ENCODE results near the gene IDI2. TPM values are rescaled to one million over a fixed set of nuclear protein-coding genes. Genes with fewer than 3 reads are reported as not detected.
"Not testable (repeated sequence)": the region's sequence is repeated elsewhere in the genome, so short reads cannot be mapped to it uniquely, and the experiment has no call there.

IDI2 gene
- total RNA-seq, 1 experiment from 2014 or later, result not detected

DNA sequence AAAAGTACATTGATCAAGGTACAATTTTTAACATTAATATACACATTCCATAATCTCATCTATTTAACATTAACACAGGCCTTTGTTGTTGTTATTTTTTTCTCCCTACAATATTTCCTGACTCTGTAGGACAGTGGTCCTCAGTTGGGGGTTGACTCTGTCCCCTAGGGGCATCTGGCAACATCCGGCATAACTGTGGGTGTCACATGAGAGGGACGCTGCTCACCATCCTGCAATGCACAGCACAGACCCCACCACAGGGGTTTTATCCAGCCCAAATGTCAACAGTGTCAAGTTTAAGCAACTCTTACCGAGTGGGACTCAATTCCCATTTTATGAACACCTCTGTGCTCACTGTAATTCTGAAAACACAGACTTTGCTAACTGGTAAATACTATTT is 14.5 kb upstream of the IDI2 start:
- DNase-seq (ENCODE audit: low spot score) (no peak), ATAC-seq (no peak)
- Mint-ChIP-seq H3K9me3 (no peaks in the 10 kb centered on the region), H3K4me3 (no peak overlapping the region), H3K27ac (no peak overlapping the region), H3K27me3 (ENCODE audit: low read depth) (no peaks in the 10 kb centered on the region), H3K36me3 (peaks cover 41% of the 10 kb centered on the region), H3K4me1 (peaks cover 3% of the 10 kb centered on the region)
- POLR2A ChIA-PET, result no interaction called here
- CTCF ChIA-PET, result no interaction called here
- TF ChIP-seq TCF7 (CRISPR knock-in tag; IDR thresholded peaks at IDR 0.05; ENCODE audit: low read depth) (no peak), ZNF121 (CRISPR knock-in tag; IDR thresholded peaks at IDR 0.05) (no peak)

DNA sequence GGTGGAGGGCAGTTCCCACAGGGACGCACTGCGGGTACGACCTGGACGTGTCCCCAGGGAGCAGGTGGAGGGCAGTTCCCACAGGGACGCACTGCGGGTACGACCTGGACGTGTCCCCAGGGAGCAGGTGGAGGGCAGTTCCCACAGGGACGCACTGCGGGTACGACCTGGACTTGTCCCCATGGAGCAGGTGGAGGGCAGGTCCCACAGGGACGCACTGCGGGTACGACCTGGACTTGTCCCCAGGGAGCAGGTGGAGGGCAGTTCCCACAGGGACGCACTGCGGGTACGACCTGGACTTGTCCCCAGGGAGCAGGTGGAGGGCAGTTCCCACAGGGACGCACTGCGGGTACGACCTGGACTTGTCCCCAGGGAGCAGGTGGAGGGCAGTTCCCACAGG is 13.1 kb upstream of the IDI2 start:
- H3K27ac Mint-ChIP-seq; POLR2A ChIA-PET; CTCF ChIA-PET; DNase-seq (ENCODE audit: low spot score); H3K27me3 Mint-ChIP-seq (ENCODE audit: low read depth); H3K9me3 Mint-ChIP-seq; H3K4me1 Mint-ChIP-seq; ATAC-seq; H3K4me3 Mint-ChIP-seq: not testable (repeated sequence)
- peaks cover 34% of the 10 kb centered on the region for H3K36me3 Mint-ChIP-seq

DNA sequence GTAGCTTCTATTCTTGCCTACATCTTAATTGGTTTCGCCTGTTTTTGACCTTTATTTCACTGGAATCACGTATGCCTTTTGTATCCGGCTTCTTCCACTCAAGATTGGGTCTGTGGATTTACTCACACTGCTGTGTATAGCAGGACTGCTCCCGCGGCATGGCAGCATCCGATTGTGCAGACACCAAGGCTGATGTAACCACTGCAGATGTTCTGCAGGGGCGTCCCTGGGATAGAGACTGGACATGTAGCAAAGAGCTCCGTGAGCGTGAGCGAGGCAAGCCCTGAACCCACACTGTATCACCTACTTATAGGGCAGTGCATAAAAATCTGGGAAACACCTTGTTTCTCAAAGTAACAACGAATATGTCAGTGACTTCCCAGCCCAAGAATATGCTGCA is 11.4 kb upstream of the IDI2 start:
- TF ChIP-seq, protein P1, sequence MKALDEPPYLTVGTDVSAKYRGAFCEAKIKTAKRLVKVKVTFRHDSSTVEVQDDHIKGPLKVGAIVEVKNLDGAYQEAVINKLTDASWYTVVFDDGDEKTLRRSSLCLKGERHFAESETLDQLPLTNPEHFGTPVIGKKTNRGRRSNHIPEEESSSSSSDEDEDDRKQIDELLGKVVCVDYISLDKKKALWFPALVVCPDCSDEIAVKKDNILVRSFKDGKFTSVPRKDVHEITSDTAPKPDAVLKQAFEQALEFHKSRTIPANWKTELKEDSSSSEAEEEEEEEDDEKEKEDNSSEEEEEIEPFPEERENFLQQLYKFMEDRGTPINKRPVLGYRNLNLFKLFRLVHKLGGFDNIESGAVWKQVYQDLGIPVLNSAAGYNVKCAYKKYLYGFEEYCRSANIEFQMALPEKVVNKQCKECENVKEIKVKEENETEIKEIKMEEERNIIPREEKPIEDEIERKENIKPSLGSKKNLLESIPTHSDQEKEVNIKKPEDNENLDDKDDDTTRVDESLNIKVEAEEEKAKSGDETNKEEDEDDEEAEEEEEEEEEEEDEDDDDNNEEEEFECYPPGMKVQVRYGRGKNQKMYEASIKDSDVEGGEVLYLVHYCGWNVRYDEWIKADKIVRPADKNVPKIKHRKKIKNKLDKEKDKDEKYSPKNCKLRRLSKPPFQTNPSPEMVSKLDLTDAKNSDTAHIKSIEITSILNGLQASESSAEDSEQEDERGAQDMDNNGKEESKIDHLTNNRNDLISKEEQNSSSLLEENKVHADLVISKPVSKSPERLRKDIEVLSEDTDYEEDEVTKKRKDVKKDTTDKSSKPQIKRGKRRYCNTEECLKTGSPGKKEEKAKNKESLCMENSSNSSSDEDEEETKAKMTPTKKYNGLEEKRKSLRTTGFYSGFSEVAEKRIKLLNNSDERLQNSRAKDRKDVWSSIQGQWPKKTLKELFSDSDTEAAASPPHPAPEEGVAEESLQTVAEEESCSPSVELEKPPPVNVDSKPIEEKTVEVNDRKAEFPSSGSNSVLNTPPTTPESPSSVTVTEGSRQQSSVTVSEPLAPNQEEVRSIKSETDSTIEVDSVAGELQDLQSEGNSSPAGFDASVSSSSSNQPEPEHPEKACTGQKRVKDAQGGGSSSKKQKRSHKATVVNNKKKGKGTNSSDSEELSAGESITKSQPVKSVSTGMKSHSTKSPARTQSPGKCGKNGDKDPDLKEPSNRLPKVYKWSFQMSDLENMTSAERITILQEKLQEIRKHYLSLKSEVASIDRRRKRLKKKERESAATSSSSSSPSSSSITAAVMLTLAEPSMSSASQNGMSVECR (CRISPR knock-in tag; IDR thresholded peaks at IDR 0.05; ENCODE audit: borderline replicate concordance), result no peak
- TF ChIP-seq SMAD4 (CRISPR knock-in tag; IDR thresholded peaks at IDR 0.05), result no peak
- TF ChIP-seq, protein P2, sequence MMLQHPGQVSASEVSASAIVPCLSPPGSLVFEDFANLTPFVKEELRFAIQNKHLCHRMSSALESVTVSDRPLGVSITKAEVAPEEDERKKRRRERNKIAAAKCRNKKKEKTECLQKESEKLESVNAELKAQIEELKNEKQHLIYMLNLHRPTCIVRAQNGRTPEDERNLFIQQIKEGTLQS (CRISPR knock-in tag; conservative IDR thresholded peaks at IDR 0.05), result no peak
- POLR2A ChIA-PET, result interaction anchor here (0.6 to 2.9 kb wide), 2 partner anchors 12 to 688 kb away, joined by 3 to 10 read pairs; partner anchors contain the start of gene IDI1
- Mint-ChIP-seq H3K9me3 (no peaks in the 10 kb centered on the region), H3K4me3 (no peak overlapping the region), H3K27ac (peak overlapping the region; percentile 83), H3K27me3 (ENCODE audit: low read depth) (no peaks in the 10 kb centered on the region), H3K4me1 (no peaks in the 10 kb centered on the region), H3K36me3 (peaks cover 21% of the 10 kb centered on the region)
- CTCF ChIA-PET, result interaction anchor here (0.7 to 0.9 kb wide), 2 partner anchors 143 to 221 kb away, joined by 3 read pairs; no protein-coding TSS in a partner anchor
- no peak for ATAC-seq
- no peak for DNase-seq (ENCODE audit: low spot score)

DNA sequence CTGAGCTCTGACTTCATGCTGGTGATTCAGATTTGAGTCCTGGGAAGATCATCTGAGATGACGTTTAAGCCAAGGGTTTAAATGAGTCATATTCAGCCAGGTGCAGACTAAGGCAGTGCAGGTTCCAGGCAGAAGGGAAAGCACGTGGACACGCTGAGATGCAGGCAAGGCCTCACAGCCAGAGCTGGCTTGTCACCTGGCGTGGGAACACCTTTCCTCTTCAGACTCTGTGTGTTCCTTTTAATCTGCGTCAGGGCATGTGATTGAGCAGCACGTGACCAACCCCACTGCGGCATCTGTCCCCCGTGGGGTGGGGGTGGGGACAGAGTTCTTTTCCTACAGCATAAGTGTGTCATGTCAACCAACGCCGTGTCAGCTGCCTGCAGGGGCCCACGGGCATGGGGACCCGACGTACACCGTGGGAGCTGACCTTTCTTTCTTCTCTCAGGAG is 10.7 kb upstream of the IDI2 start:
- Mint-ChIP-seq H3K27me3 (ENCODE audit: low read depth) (no peaks in the 10 kb centered on the region), H3K9me3 (no peaks in the 10 kb centered on the region), H3K4me3 (no peak overlapping the region), H3K27ac (no peak overlapping the region), H3K36me3 (peaks cover 14% of the 10 kb centered on the region), H3K4me1 (no peaks in the 10 kb centered on the region)
- CTCF ChIA-PET, result interaction anchor here (0.7 to 1.7 kb wide), 2 partner anchors 13 to 221 kb away, joined by 3 to 7 read pairs; partner anchors contain the start of gene IDI1
- no peak for DNase-seq (ENCODE audit: low spot score)
- POLR2A ChIA-PET, result interaction anchor here (1.1 to 2.9 kb wide), 2 partner anchors 9 to 12 kb away, joined by 3 to 10 read pairs; partner anchors contain the start of gene IDI1
- no peak for ATAC-seq
- TF ChIP-seq SMAD4 (CRISPR knock-in tag; IDR thresholded peaks at IDR 0.05), result no peak
- TF ChIP-seq, protein P3, sequence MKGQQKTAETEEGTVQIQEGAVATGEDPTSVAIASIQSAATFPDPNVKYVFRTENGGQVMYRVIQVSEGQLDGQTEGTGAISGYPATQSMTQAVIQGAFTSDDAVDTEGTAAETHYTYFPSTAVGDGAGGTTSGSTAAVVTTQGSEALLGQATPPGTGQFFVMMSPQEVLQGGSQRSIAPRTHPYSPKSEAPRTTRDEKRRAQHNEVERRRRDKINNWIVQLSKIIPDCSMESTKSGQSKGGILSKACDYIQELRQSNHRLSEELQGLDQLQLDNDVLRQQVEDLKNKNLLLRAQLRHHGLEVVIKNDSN (CRISPR knock-in tag; IDR thresholded peaks at IDR 0.05), result no peak
- no peak for TF ChIP-seq ZBTB21 (CRISPR knock-in tag; IDR thresholded peaks at IDR 0.05; ENCODE audit: borderline replicate concordance)
- no peak for TF ChIP-seq ZNF138 (CRISPR knock-in tag; conservative IDR thresholded peaks at IDR 0.05)
- no peak for TF ChIP-seq ZNF232 (CRISPR knock-in tag; IDR thresholded peaks at IDR 0.05)
- TF ChIP-seq HMGA2 (CRISPR knock-in tag; IDR thresholded peaks at IDR 0.05), result no peak
- TF ChIP-seq, protein P4, sequence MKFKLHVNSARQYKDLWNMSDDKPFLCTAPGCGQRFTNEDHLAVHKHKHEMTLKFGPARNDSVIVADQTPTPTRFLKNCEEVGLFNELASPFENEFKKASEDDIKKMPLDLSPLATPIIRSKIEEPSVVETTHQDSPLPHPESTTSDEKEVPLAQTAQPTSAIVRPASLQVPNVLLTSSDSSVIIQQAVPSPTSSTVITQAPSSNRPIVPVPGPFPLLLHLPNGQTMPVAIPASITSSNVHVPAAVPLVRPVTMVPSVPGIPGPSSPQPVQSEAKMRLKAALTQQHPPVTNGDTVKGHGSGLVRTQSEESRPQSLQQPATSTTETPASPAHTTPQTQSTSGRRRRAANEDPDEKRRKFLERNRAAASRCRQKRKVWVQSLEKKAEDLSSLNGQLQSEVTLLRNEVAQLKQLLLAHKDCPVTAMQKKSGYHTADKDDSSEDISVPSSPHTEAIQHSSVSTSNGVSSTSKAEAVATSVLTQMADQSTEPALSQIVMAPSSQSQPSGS (CRISPR knock-in tag; IDR thresholded peaks at IDR 0.05; ENCODE audit: borderline replicate concordance, low read depth), result no peak
- no peak for TF ChIP-seq TEAD1 (CRISPR knock-in tag; IDR thresholded peaks at IDR 0.05)
- no peak for TF ChIP-seq NFATC4 (CRISPR knock-in tag; IDR thresholded peaks at IDR 0.05)
- TF ChIP-seq CREM (CRISPR knock-in tag; IDR thresholded peaks at IDR 0.05), result no peak
- TF ChIP-seq, protein P5, sequence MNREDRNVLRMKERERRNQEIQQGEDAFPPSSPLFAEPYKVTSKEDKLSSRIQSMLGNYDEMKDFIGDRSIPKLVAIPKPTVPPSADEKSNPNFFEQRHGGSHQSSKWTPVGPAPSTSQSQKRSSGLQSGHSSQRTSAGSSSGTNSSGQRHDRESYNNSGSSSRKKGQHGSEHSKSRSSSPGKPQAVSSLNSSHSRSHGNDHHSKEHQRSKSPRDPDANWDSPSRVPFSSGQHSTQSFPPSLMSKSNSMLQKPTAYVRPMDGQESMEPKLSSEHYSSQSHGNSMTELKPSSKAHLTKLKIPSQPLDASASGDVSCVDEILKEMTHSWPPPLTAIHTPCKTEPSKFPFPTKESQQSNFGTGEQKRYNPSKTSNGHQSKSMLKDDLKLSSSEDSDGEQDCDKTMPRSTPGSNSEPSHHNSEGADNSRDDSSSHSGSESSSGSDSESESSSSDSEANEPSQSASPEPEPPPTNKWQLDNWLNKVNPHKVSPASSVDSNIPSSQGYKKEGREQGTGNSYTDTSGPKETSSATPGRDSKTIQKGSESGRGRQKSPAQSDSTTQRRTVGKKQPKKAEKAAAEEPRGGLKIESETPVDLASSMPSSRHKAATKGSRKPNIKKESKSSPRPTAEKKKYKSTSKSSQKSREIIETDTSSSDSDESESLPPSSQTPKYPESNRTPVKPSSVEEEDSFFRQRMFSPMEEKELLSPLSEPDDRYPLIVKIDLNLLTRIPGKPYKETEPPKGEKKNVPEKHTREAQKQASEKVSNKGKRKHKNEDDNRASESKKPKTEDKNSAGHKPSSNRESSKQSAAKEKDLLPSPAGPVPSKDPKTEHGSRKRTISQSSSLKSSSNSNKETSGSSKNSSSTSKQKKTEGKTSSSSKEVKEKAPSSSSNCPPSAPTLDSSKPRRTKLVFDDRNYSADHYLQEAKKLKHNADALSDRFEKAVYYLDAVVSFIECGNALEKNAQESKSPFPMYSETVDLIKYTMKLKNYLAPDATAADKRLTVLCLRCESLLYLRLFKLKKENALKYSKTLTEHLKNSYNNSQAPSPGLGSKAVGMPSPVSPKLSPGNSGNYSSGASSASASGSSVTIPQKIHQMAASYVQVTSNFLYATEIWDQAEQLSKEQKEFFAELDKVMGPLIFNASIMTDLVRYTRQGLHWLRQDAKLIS (CRISPR knock-in tag; IDR thresholded peaks at IDR 0.05; ENCODE audit: borderline replicate concordance), result no peak
- no peak for TF ChIP-seq TEAD4 (CRISPR knock-in tag; IDR thresholded peaks at IDR 0.05)
